ENCODE data around the gene LHFPL2. TPM values are rescaled to one million over a fixed set of nuclear protein-coding genes. Genes with fewer than 3 reads are reported as not detected.

The LHFPL2 gene
- total RNA-seq, 6 experiments from 2014 or later, result 14.4 to 18.9 (median 16.7) TPM

- peak; percentile 67 for TF ChIP-seq CTCF (IDR thresholded peaks at IDR 0.05)
- Mint-ChIP-seq H3K9me3 (no peaks in the 10 kb centered on the region), H3K4me1 (ENCODE audit: low read depth) (peaks cover 59% of the 10 kb centered on the region), H3K36me3 (ENCODE audit: low read depth) (no peaks in the 10 kb centered on the region), H3K4me3 (no peak overlapping the region), H3K27me3 (ENCODE audit: insufficient read depth) (peaks cover 2% of the 10 kb centered on the region; the same call in 1 of the 2 replicates), H3K27ac (peak overlapping the region; percentile 91; the same call in 1 of the 2 replicates)
- peak; percentile 17 for DNase-seq
Observed at GRCh38 chr5:78533356-78533755, 115.2 kb downstream of the LHFPL2 start.

GRCh38 chr5:78530342-78531096, 118.1 kb downstream of the LHFPL2 start:
- no peak for TF ChIP-seq CTCF (IDR thresholded peaks at IDR 0.05)
- H3K4me3 Mint-ChIP-seq, result 0 out of 2 replicates have a peak overlapping the region, but pooled peaks have one; percentile 11
- H3K27me3 Mint-ChIP-seq (ENCODE audit: insufficient read depth), result peaks cover 2% of the 10 kb centered on the region
- peak; percentile 84 for DNase-seq
- peaks cover 76% of the 10 kb centered on the region for H3K4me1 Mint-ChIP-seq (ENCODE audit: low read depth)
- H3K9me3 Mint-ChIP-seq, result no peaks in the 10 kb centered on the region
- peak overlapping the region; percentile 94 for H3K27ac Mint-ChIP-seq
- H3K36me3 Mint-ChIP-seq (ENCODE audit: low read depth), result no peaks in the 10 kb centered on the region; the same call in 1 of the 2 replicates

GRCh38 chr5:78527925-78528324, 120.6 kb downstream of the LHFPL2 start:
- H3K27me3 Mint-ChIP-seq (ENCODE audit: insufficient read depth), result peaks cover under 1% of the 10 kb centered on the region
- H3K4me3 Mint-ChIP-seq, result no peak overlapping the region; the same call in 1 of the 2 replicates
- TF ChIP-seq CTCF (IDR thresholded peaks at IDR 0.05), result no peak
- no peaks in the 10 kb centered on the region for H3K9me3 Mint-ChIP-seq
- no peaks in the 10 kb centered on the region; the same call in 1 of the 2 replicates for H3K36me3 Mint-ChIP-seq (ENCODE audit: low read depth)
- H3K4me1 Mint-ChIP-seq (ENCODE audit: low read depth), result peaks cover 61% of the 10 kb centered on the region
- peak overlapping the region; percentile 94 for H3K27ac Mint-ChIP-seq
- no peak for DNase-seq

GRCh38 chr5:78527054-78527859, 121.3 kb downstream of the LHFPL2 start:
- no peaks in the 10 kb centered on the region; the same call in 1 of the 2 replicates for H3K27me3 Mint-ChIP-seq (ENCODE audit: insufficient read depth)
- no peak for TF ChIP-seq CTCF (IDR thresholded peaks at IDR 0.05)
- no peaks in the 10 kb centered on the region; the same call in 1 of the 2 replicates for H3K36me3 Mint-ChIP-seq (ENCODE audit: low read depth)
- peaks cover 61% of the 10 kb centered on the region for H3K4me1 Mint-ChIP-seq (ENCODE audit: low read depth)
- H3K9me3 Mint-ChIP-seq, result no peaks in the 10 kb centered on the region
- H3K4me3 Mint-ChIP-seq, result peak overlapping the region; percentile 33
- peak overlapping the region; percentile 94 for H3K27ac Mint-ChIP-seq
- DNase-seq, result peak; percentile 97

- DNase-seq, result peak; percentile 76
- Mint-ChIP-seq H3K36me3 (ENCODE audit: low read depth) (no peaks in the 10 kb centered on the region; the same call in 1 of the 2 replicates), H3K4me3 (peak overlapping the region; percentile 33), H3K27me3 (ENCODE audit: insufficient read depth) (no peaks in the 10 kb centered on the region; the same call in 1 of the 2 replicates), H3K9me3 (no peaks in the 10 kb centered on the region), H3K27ac (peak overlapping the region; percentile 94), H3K4me1 (ENCODE audit: low read depth) (peaks cover 61% of the 10 kb centered on the region)
- TF ChIP-seq CTCF (IDR thresholded peaks at IDR 0.05), result no peak
Observed at GRCh38 chr5:78526049-78526525, 122.5 kb downstream of the LHFPL2 start.

All from HFFc6 (cell line).